Osteoblast (primary cell): ENCODE measurements around the gene AGAP5. TPM values are rescaled to one million over a fixed set of nuclear protein-coding genes. Genes with fewer than 3 reads are reported as not detected.
"Not testable (repeated sequence)": the region's sequence is repeated elsewhere in the genome, so short reads cannot be mapped to it uniquely, and the experiment has no call there.

Source experiments
- DNase-seq: peaks from one replicate; pipeline ENCODE4 v3.0.0; 2011; ENCODE audit warnings: low spot score, mixed read lengths; ENCODE audit not compliant: insufficient read length; ENCODE audit errors: missing footprints
- H2AFZ ChIP-seq: 2 replicates; pipeline ENCODE4 v1.6.0; 2011; ENCODE audit warnings: mild to moderate bottlenecking, low read length
- H3K27ac ChIP-seq: 2 replicates; pipeline ENCODE4 v1.5.1; 2011; ENCODE audit warnings: mild to moderate bottlenecking, low read depth, low read length, moderate library complexity
- H3K27me3 ChIP-seq: 2 replicates; pipeline ENCODE4 v1.6.0; 2012; ENCODE audit warnings: mild to moderate bottlenecking, control low read depth, inconsistent platforms, low read length, moderate library complexity; ENCODE audit not compliant: insufficient read depth
- H3K36me3 ChIP-seq: 2 replicates; pipeline ENCODE4 v1.5.1; 2011; ENCODE audit warnings: mild to moderate bottlenecking, low read length, control low read depth, moderate library complexity; ENCODE audit not compliant: insufficient read depth
- H3K4me1 ChIP-seq: 2 replicates; pipeline ENCODE4 v1.5.1; 2011; ENCODE audit warnings: mild to moderate bottlenecking, low read length, control low read depth, moderate library complexity; ENCODE audit not compliant: insufficient read depth
- H3K4me2 ChIP-seq: 2 replicates; pipeline ENCODE4 v1.6.0; 2011; ENCODE audit warnings: mild to moderate bottlenecking, low read length; ENCODE audit not compliant: insufficient read depth
- H3K4me3 ChIP-seq: fragments of 200-600 bp; sonication (generic); 3 replicates; pipeline ENCODE4 v1.5.1; 2012; ENCODE audit warnings: mild to moderate bottlenecking, low read length, inconsistent platforms; ENCODE audit not compliant: insufficient read depth
- H3K79me2 ChIP-seq: 2 replicates; pipeline ENCODE4 v1.6.0; 2012; ENCODE audit warnings: mild to moderate bottlenecking, low read length, control low read depth, inconsistent platforms; ENCODE audit not compliant: insufficient read depth
- H3K9me3 ChIP-seq: 2 replicates; pipeline ENCODE4 v1.5.1; 2011; ENCODE audit warnings: low read depth, low read length, control low read depth
- H4K20me1 ChIP-seq: 2 replicates; pipeline ENCODE4 v1.6.0; 2012; ENCODE audit warnings: mild to moderate bottlenecking, low read length, control low read depth; ENCODE audit not compliant: insufficient read depth
- total RNA-seq: library from RNA; depleted of rRNA; stranded (reverse); fragments of >200 nt; gene quantifications from 2 replicates; pipeline ENCODE4 v1.2.3, GENCODE V29; 2012

Gene AGAP5
- total RNA-seq, 1 donor = 4.0 TPM

- not testable (repeated sequence) for H3K9me3 ChIP-seq, H3K27me3 ChIP-seq, H2AFZ ChIP-seq, H3K27ac ChIP-seq, H3K4me3 ChIP-seq, H4K20me1 ChIP-seq, DNase-seq, H3K36me3 ChIP-seq, H3K4me2 ChIP-seq, H3K4me1 ChIP-seq, H3K79me2 ChIP-seq
These were observed 7.7 kb upstream of the AGAP5 start for GRCh38 chr10:73705506-73706072.

GRCh38 chr10:73703924-73704323 is 6.0 kb upstream of the AGAP5 start:
- not testable (repeated sequence) for H3K4me2 ChIP-seq, H3K4me3 ChIP-seq, H3K79me2 ChIP-seq, H3K4me1 ChIP-seq, H2AFZ ChIP-seq, H3K27ac ChIP-seq, H3K36me3 ChIP-seq, H3K27me3 ChIP-seq, DNase-seq, H3K9me3 ChIP-seq, H4K20me1 ChIP-seq

- H3K4me3 ChIP-seq = not testable (repeated sequence)
These were observed 910 bp upstream of the AGAP5 start for GRCh38 chr10:73698819-73699218.

GRCh38 chr10:73695302-73695701 is 2.6 kb downstream of the AGAP5 start:
- not testable (repeated sequence) for H3K4me1 ChIP-seq, H3K27ac ChIP-seq, H2AFZ ChIP-seq, H3K79me2 ChIP-seq, H3K27me3 ChIP-seq, H3K36me3 ChIP-seq, H3K4me3 ChIP-seq, DNase-seq, H3K4me2 ChIP-seq, H4K20me1 ChIP-seq, H3K9me3 ChIP-seq

More at GRCh38 chr10:73698819-73699218, 910 bp upstream of the AGAP5 start:
- H3K27ac ChIP-seq, H3K36me3 ChIP-seq, H3K9me3 ChIP-seq, H3K4me1 ChIP-seq, H3K27me3 ChIP-seq, H2AFZ ChIP-seq, H3K4me2 ChIP-seq, H3K79me2 ChIP-seq, H4K20me1 ChIP-seq, DNase-seq: not testable (repeated sequence)

- H3K27ac ChIP-seq, H3K4me3 ChIP-seq, H3K27me3 ChIP-seq, H3K4me2 ChIP-seq, DNase-seq, H4K20me1 ChIP-seq, H3K79me2 ChIP-seq, H3K9me3 ChIP-seq, H3K4me1 ChIP-seq, H2AFZ ChIP-seq, H3K36me3 ChIP-seq: not testable (repeated sequence)
These were observed 7.2 kb downstream of the AGAP5 start for GRCh38 chr10:73690755-73691154.

GRCh38 chr10:73689596-73689995 is 8.3 kb downstream of the AGAP5 start:
- not testable (repeated sequence) for H3K9me3 ChIP-seq, H3K4me3 ChIP-seq, H3K36me3 ChIP-seq, H3K27ac ChIP-seq, H3K79me2 ChIP-seq, H4K20me1 ChIP-seq, H3K4me2 ChIP-seq, H3K27me3 ChIP-seq, H3K4me1 ChIP-seq, H2AFZ ChIP-seq, DNase-seq

GRCh38 chr10:73687641-73688040 is 10.3 kb downstream of the AGAP5 start:
- H3K4me2 ChIP-seq, H3K9me3 ChIP-seq, H3K27ac ChIP-seq, DNase-seq, H3K36me3 ChIP-seq, H3K4me3 ChIP-seq, H3K4me1 ChIP-seq, H3K27me3 ChIP-seq, H4K20me1 ChIP-seq, H2AFZ ChIP-seq, H3K79me2 ChIP-seq: not testable (repeated sequence)

GRCh38 chr10:73674546-73674945 is 23.4 kb downstream of the AGAP5 start:
- H3K4me2 ChIP-seq = not testable (repeated sequence)

GRCh38 chr10:73668378-73668777 is 29.5 kb downstream of the AGAP5 start:
- not testable (repeated sequence) for H3K36me3 ChIP-seq, H3K27ac ChIP-seq, DNase-seq, H3K4me1 ChIP-seq, H3K27me3 ChIP-seq, H3K9me3 ChIP-seq, H3K4me2 ChIP-seq, H2AFZ ChIP-seq, H3K4me3 ChIP-seq, H4K20me1 ChIP-seq, H3K79me2 ChIP-seq

More at GRCh38 chr10:73674546-73674945, 23.4 kb downstream of the AGAP5 start:
- H4K20me1 ChIP-seq, H3K9me3 ChIP-seq, H3K27ac ChIP-seq, H2AFZ ChIP-seq, H3K4me1 ChIP-seq, H3K36me3 ChIP-seq, DNase-seq, H3K27me3 ChIP-seq, H3K4me3 ChIP-seq, H3K79me2 ChIP-seq: not testable (repeated sequence)
